ENCODE measurements around the gene FRMD8. TPM values are rescaled to one million over a fixed set of nuclear protein-coding genes. Genes with fewer than 3 reads are reported as not detected.
A peak's percentile ranks its signal among the peaks of the same experiment; 100 is the strongest.

Gene FRMD8
- total and polyA plus RNA-seq, 2 experiments from 2014 or later, result 25.7 to 31.0 TPM

DNA sequence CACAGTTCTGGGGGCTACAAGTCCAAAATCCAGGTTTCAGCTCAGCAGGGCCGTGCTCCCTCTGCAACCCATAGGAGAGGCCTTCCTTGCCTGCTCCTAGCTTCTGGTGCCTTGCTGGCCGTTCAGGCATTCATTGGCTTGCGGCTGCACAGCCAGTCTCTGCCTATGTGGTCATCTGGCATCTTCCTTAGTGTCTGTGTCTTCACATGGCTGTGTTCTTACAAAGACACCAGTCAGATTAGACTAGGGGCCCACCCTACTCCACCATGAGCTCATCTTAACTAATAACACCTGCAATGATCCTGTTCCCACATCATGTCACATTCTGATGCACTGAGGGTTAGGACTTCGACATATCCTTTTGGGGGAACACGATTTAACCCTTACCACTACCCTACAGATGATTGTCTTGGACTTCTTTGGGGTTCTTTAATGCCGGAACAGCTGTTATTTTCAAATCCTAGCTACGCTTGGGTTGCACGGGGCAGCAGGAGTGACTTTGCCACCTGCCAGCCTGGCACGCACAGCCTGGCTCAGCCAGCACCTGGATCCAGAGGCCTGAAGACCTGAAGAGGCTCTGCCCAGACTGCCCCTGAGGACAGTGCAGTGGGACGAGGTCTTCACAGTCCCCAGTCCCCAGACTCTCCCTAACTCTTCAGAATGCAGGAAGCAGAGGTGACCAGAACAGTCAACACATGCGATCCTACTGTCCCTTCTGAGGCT lies 28.5 kb downstream of the FRMD8 start:
- TF ChIP-seq EZH2 (IDR thresholded peaks at IDR 0.05; ENCODE audit: borderline replicate concordance) (no peak), EZH2phosphoT487 (IDR thresholded peaks at IDR 0.05; ENCODE audit: low read depth, severe bottlenecking, unreplicated experiment) (no peak)
- TF ChIP-seq, protein P1, sequence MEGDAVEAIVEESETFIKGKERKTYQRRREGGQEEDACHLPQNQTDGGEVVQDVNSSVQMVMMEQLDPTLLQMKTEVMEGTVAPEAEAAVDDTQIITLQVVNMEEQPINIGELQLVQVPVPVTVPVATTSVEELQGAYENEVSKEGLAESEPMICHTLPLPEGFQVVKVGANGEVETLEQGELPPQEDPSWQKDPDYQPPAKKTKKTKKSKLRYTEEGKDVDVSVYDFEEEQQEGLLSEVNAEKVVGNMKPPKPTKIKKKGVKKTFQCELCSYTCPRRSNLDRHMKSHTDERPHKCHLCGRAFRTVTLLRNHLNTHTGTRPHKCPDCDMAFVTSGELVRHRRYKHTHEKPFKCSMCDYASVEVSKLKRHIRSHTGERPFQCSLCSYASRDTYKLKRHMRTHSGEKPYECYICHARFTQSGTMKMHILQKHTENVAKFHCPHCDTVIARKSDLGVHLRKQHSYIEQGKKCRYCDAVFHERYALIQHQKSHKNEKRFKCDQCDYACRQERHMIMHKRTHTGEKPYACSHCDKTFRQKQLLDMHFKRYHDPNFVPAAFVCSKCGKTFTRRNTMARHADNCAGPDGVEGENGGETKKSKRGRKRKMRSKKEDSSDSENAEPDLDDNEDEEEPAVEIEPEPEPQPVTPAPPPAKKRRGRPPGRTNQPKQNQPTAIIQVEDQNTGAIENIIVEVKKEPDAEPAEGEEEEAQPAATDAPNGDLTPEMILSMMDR (IDR thresholded peaks at IDR 0.05; ENCODE audit: poor library complexity), result no peak
- WGBS (ENCODE audit: low lambda C conversion rate, missing lambda C conversion rate), result 83% methylated on average over 11 of the region's 11 CpGs
- H3K27ac ChIP-seq, result peak overlapping the region; percentile 100
- no peak overlapping the region for H2AFZ ChIP-seq
- H3K36me3 ChIP-seq (replicated peaks; ENCODE audit: insufficient read depth, low read depth), result no peaks in the 10 kb centered on the region
- DNase-seq (ENCODE audit: low spot score), result no peak
- H3K9me2 ChIP-seq (replicated peaks; ENCODE audit: insufficient read depth), result no peaks in the 10 kb centered on the region
- H3K4me3 ChIP-seq, result no peak overlapping the region
- no peak overlapping the region for H3K4me2 ChIP-seq
- peaks cover 34% of the 10 kb centered on the region for H3K4me1 ChIP-seq (ENCODE audit: insufficient read depth)
- peaks cover 36% of the 10 kb centered on the region for H3K79me2 ChIP-seq
- no peaks in the 10 kb centered on the region for H4K20me1 ChIP-seq (ENCODE audit: insufficient read depth, poor library complexity, severe bottlenecking)
- no peaks in the 10 kb centered on the region for H3K27me3 ChIP-seq
- no peaks in the 10 kb centered on the region for H3K9me3 ChIP-seq (ENCODE audit: low read depth)

DNA sequence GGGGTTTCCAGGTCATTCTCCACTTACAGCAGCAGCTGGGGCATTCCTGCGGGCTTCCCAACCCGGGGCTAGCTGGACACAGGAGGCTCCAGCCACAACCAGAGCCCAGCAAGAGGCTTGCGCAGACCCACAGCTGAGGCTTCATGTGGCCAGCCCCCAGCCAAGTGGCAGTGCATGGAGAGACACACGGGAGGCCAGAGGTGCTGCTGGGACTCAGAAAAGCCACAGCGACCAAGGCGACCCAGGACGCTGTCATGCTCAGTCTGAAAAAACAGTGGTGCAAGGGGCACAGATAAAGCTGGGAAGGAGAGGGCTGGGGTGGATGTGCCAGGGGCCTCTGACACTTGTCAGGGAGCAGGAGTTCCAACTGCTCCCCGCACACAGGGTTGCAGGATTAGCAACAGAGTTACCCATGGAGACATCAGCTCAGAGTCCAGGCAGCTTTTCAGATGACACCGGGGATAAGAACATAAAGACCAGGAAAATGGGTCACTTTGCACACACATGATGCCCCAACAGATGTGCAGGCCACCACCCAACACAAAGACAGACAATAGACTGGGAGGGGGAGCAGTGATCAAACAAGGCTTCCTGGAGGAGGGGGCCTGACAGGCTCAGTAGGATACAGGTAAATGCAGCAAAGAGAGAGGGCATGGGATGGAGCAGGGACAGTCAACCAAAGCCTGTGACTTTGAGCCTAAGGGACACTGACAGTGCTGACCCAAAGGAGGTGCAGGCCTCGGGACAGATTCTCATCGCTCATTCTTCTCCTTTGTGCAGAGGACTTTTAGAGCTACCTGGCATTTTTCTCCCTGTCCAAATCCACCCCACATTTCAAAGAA lies 29.3 kb downstream of the FRMD8 start:
- Histone ChIP-seq H3K36me3 (replicated peaks; ENCODE audit: insufficient read depth, low read depth) (no peaks in the 10 kb centered on the region), H3K4me1 (ENCODE audit: insufficient read depth) (peaks cover 40% of the 10 kb centered on the region), H3K27me3 (no peaks in the 10 kb centered on the region), H4K20me1 (ENCODE audit: insufficient read depth, poor library complexity, severe bottlenecking) (no peaks in the 10 kb centered on the region), H2AFZ (peak overlapping the region; percentile 49), H3K9me3 (ENCODE audit: low read depth) (no peaks in the 10 kb centered on the region), H3K9me2 (replicated peaks; ENCODE audit: insufficient read depth) (no peaks in the 10 kb centered on the region), H3K4me3 (no peak overlapping the region), H3K27ac (peak overlapping the region; percentile 100), H3K4me2 (peak overlapping the region; percentile 91), H3K79me2 (peaks cover 41% of the 10 kb centered on the region)
- 75% methylated on average over 11 of the region's 11 CpGs for WGBS (ENCODE audit: low lambda C conversion rate, missing lambda C conversion rate)
- no peak for TF ChIP-seq EZH2 (IDR thresholded peaks at IDR 0.05; ENCODE audit: borderline replicate concordance)
- no peak for DNase-seq (ENCODE audit: low spot score)

DNA sequence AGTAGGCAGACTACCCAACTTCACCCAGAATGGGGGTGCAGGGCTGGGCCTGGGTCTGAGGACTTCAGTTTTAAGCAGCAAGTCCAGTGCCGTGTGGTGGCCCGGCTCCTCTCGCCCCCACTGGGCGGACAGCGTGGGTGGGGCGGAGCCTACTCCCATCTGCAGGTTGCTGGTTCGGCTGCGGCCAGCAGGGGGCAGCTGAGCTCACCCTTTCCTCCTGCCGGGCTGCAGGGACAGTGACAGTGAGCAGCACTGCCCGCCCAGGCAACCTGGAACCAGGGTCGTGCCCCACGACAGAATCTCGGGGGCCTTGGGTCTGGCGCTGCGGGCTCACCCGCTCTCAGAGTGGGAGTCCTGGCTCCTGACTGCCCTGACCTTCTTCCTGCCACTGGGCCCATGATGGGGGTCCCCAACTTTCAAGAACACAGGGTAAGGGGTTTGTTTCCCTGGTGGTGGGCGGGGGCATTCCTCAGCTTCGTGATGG lies 29.9 kb downstream of the FRMD8 start:
- TF ChIP-seq EZH2 (IDR thresholded peaks at IDR 0.05; ENCODE audit: borderline replicate concordance) (no peak), EZH2phosphoT487 (IDR thresholded peaks at IDR 0.05; ENCODE audit: low read depth, severe bottlenecking, unreplicated experiment) (no peak)
- TF ChIP-seq, protein P1 (IDR thresholded peaks at IDR 0.05; ENCODE audit: poor library complexity), result peak; percentile 97
- DNase-seq (ENCODE audit: low spot score), result peak; percentile 93
- Histone ChIP-seq H3K9me2 (replicated peaks; ENCODE audit: insufficient read depth) (no peaks in the 10 kb centered on the region), H3K27ac (peak overlapping the region; percentile 100), H3K79me2 (peaks cover 43% of the 10 kb centered on the region), H3K36me3 (replicated peaks; ENCODE audit: insufficient read depth, low read depth) (no peaks in the 10 kb centered on the region), H2AFZ (peak overlapping the region; percentile 49), H4K20me1 (ENCODE audit: insufficient read depth, poor library complexity, severe bottlenecking) (no peaks in the 10 kb centered on the region), H3K4me1 (ENCODE audit: insufficient read depth) (peaks cover 45% of the 10 kb centered on the region), H3K9me3 (ENCODE audit: low read depth) (no peaks in the 10 kb centered on the region), H3K27me3 (no peaks in the 10 kb centered on the region), H3K4me2 (peak overlapping the region; percentile 91), H3K4me3 (no peak overlapping the region)
- 6% methylated on average over 18 of the region's 18 CpGs for WGBS (ENCODE audit: low lambda C conversion rate, missing lambda C conversion rate)
